ENCODE data around the gene RPUSD4.
A peak's percentile ranks its signal among the peaks of the same experiment; 100 is the strongest.

The RPUSD4 gene

GRCh38 chr11:126186025-126186698, 25.3 kb downstream of the RPUSD4 start:
- DNase-seq: no peak
- intact Hi-C loops (cut with DNase I): no loop called here

DNA sequence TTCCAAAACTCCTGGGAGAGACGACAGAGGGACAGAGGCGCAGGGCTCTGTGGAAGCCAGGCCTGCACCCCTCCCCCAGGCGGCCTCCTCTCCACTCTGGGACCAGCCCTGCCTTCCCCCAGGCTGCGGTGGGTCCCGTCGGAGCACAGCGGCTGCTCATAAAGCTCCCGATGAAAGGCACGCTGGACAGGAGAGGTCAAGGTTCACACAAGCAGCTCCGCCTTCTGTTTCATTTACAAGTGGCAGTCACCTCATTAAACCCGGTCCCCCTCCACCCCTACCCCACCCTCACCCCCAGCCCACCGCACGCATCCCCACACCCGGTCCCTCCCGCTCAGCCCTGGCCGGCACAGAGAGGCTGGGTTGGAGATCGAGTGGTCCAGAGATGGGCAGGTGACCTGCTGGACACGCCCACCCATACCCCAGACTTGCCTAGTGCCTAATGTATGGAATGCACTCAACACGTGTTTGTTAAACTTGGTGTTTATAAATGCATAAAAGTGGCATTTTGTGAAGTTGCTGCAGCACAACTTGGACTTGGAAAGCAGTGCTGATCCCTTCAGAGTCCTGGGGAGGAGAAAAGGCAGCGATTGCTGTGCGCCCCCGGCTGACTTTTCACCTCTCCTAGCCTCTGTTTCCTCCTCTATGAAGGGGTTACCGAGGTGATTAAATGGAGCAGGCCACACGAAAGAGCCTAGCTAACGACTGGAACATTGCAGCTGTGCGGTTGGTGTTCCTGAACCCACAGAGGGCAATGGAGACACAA, 26.0 kb downstream of the RPUSD4 start:
- no peak for DNase-seq
- intact Hi-C loops (cut with DNase I): no loop called here

DNA sequence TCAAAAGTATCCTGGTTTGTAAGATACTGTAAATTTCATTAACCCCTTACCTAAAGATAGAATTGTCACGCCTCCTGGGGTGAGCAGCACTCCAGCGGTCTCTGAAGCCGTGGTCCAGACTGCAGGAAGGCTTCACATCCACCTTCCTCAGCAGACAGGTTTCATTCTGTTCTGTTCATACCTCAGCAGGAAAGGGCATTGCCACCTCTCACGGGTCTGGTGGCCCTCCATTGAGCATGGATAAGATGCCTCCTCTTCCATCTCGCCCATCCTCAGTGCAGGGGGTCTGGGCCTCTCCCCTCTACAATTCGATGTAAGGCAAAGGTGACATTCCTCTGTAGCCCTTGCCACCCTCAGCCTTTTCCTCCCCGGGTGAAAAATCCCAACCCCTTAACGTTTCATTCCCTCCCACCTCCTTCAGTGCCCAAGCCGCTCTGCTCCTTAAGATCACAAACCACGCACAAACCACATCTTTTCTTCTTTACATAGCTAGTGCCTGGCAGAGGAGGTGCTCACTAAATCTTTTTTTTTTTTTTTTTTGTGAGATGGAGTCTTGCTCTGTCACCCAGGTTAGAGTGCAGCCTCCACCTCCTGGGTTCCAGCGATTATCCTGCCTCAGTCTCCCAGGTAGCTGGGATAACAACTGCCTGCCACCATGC, 28.5 kb downstream of the RPUSD4 start:
- intact Hi-C loops (cut with DNase I): no loop called here
- peak in 1 of 10 donors; percentile 8 for DNase-seq

GRCh38 chr11:126181939-126182730, 29.3 kb downstream of the RPUSD4 start:
- intact Hi-C loops (cut with DNase I): no loop called here
- DNase-seq: peak in 2 of 10 donors; percentile 14 to 33

DNA sequence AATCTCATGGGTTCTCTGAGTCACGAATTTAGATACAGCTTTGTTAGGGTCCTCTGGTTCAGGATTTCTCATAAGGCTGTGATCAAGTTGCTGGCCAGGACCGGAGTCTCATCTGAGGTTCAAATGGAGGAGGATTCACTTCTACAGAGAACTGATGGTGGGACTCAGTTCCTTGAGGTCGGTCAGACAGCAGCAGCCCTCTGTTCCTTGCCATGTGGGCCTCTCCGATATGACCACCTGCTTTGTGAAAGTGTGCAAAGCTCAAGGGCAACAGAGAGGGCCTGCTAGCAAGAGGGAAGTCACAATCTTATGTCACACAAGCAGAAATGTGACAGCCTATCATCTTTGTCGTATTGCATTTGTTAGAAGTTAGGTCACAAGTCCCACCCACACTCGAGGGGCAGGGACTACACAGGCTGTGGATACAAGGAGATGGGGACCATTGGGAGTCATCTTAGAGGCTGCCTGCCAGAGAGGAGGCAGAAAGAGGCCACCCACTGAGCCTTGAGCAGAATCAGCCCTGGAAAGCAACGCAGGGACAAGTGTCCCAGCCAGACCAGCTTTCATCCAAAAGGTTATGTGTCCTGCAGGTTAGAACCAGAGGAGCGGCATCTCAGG, 34.5 kb downstream of the RPUSD4 start:
- intact Hi-C loops (cut with DNase I): no loop called here
- peak in 1 of 10 donors; percentile 47 for DNase-seq

DNA sequence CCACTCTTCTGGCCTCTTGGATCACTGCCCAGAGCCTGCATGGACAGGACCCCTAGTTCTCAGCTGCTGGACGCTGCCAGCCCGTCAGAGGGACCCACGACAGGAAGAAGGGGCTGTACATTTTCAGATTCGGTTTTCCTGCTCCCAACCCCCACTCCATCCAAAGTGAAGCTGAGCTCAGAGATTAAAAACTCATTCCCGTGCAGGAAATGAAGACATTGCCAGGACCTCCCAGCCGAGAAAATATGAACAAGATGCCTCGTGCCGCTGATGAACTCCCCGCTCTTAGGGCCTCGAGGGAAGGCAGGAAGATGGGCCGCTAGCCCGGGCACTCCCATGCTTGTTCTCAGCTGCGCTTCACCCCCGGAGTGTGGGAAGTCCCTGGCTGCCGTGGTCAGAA, 36.1 kb downstream of the RPUSD4 start:
- DNase-seq: peak in 2 of 10 donors; percentile 44 to 45
- intact Hi-C loops (cut with DNase I): no loop called here

DNA sequence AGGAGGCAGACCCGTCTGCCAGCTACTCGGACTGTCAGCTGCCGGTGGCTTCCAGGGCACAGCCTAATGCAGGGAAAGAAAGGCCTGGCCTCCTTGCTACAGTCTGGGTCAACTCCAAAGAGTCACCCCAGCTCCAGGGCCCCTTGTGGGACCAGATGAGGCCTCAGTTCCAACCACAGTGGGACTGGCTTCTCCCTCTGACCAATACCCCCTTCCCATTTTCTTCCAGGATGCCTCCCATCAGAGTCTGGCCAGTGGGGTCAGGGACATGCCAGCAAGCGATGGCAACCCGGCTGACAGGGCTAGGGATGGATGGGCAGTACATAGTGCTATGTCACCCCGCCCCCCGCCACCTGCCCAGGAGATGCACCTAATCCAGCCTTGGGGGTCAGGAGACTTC, 36.6 kb downstream of the RPUSD4 start:
- peak in 1 of 10 donors; percentile 67 for DNase-seq
- intact Hi-C loops (cut with DNase I): no loop called here

GRCh38 chr11:126173257-126173656, 38.2 kb downstream of the RPUSD4 start:
- intact Hi-C loops (cut with DNase I): no loop called here
- DNase-seq: peak in 1 of 10 donors; percentile 35

- intact Hi-C loops (cut with DNase I): no loop called here
- peak in 2 of 10 donors; percentile 26 to 35 for DNase-seq
Observed at GRCh38 chr11:126172596-126173038, 38.8 kb downstream of the RPUSD4 start.

GRCh38 chr11:126169291-126169690, 42.2 kb downstream of the RPUSD4 start:
- no peak for DNase-seq
- intact Hi-C loops (cut with DNase I): no loop called here

DNA sequence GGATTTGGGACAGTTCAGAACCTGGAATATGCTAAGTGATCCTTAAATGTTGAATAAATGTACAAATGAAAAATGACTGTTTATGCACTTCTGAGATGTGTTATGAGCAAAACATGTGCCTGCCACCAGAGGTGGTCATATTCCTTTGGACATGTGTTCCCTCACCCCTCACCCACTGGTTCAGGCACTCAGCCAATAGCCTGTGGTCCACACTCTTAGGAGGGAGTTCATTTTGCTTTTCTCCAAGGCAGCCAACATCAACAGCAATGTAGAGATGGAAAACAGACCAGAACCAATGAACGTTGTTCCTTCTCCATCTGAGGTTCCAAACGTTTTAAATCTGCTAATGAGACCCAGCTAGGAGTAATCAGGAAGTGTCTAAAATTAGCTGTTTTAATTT, 44.0 kb downstream of the RPUSD4 start:
- DNase-seq: peak in 1 of 10 donors; percentile 8
- intact Hi-C loops (cut with DNase I): no loop called here

DNA sequence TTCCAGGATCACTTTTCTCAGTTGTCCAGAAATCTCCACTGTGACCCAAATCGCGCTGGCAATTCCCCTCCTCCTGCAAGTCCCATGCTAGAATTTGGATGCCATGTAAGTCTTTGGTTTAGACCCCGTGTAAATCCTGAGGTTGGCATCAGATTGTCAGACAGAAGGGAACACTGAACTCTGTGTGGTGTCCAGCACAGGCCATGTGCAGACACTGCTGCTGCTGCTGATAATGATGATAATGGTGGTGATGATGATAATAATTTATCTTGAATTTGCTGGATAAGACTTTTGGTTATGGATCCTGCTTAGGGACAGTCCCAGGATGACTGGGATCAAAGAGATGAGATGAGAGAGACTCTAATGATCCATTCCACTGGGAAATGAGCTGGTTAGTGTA, 45.0 kb downstream of the RPUSD4 start:
- no peak for DNase-seq
- intact Hi-C loops (cut with DNase I): no loop called here

DNA sequence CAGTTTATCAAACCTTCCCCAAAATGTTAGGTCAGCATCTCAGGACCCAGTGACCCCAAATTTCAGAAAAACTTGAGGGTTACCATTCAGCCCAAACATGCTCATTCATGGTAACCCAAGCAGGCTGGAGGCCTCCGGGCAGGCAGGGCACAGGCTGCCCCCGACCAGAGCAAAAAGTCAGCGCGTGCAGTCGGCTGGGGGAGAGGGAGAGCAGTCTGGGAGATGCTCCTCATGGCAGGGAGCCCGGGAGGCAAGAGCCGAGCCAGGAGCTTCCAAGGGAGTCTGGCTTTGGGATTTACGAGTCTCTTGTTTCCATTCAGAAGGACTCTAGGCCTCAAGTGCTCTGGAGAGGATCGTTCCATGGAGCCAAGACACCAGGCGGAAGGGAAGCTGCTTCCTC, 45.7 kb downstream of the RPUSD4 start:
- peak in 1 of 10 donors; percentile 66 for DNase-seq

DNA sequence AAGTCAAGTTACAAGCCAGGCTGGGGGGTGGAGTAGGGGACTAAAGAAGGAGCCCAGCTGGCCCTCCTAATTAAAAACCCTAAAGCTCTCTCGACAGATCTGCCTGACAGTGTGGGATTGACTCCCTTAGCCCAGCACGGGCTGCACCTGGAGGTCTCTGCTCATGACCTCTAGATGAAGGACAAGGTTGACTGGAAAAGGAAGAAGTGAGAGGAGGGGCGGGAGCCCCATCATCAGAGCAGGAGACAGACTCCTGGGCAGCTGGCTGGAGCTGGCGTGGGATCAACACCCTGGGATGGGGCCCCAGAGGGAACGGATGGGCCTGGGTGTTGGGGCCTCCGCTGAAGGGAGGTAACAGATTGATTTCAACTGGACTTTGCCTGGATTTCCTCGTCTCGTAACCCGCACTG, 46.1 kb downstream of the RPUSD4 start:
- DNase-seq: peak in 1 of 10 donors; percentile 59
- intact Hi-C loops (cut with DNase I): no loop called here

More for the DNA sequence above, 45.7 kb downstream of the RPUSD4 start:
- intact Hi-C loops (cut with DNase I): no loop called here

DNA sequence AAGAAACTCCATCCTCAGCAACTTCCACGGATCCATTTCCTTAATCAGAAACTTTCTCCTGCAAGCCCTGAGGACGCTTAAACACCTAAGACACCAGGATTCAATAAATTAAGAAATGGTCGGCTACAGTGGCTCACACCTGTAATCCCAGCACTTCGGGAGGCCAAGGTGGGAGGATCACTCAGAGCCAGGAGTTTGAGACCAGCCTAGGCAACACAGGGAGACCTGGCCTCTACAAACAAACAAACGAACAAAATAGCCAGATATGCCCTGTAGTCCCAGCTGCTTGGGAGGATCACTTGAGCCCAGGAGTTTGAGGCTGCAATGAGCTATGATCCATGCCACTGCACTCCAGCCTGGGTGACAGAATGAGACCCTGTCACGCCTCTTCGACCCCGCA, 46.7 kb downstream of the RPUSD4 start:
- intact Hi-C loops (cut with DNase I): no loop called here
- DNase-seq: no peak

DNA sequence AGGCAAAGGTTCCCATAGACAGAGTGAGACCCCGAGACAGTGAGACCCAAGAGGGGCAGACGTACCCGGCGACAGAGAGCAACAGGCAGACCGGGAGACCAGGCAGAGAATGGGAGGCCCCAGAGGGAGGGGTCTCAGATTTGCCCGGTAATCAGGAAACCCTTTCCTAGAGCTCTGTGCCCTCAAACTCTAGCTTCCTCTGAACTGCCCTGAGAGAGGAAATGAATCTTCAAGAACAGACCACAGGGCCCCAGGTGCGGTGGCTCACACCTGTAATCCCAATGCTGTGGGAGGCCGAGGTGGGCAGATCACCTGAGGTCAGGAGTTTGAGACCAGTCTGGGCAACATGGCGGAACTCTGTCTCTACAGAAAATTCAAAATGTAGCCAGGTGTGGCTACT, 47.7 kb downstream of the RPUSD4 start:
- intact Hi-C loops (cut with DNase I): no loop called here

DNA sequence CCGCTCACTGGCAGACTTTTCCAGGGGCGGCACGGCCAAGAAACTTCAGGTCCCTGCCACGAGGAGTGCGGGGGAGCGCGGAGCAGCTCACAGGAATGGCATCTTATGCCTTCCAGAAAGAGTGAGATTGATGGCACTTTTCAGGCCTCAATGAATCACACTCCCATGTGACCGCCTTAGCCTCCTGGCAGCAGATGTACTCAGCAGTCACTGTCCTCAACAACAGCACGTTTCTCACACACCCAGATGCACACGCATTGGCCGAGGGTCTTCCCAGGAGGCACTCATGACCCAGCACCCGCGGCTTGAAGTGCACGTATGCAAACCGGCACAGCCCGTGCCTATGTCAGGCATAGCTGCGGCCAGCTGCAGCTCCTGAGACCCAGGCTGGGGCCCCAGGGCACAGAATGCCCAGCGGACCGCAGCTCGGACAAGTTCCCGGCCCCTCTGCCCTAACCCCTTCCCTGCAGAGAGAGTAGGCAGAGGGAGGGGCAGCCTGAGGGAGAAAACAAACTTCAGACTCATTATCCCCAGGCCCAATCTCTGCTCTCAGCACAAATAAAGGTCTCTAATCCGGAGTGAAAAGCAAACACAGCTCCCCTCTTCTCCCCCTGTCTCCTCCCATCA, 48.3 kb downstream of the RPUSD4 start:
- peak in 6 of 10 donors; percentile 8 to 91 (median 66) for DNase-seq
- intact Hi-C loops (cut with DNase I): no loop called here

More for the DNA sequence above, 47.7 kb downstream of the RPUSD4 start:
- peak in 1 of 10 donors; percentile 29 for DNase-seq

DNA sequence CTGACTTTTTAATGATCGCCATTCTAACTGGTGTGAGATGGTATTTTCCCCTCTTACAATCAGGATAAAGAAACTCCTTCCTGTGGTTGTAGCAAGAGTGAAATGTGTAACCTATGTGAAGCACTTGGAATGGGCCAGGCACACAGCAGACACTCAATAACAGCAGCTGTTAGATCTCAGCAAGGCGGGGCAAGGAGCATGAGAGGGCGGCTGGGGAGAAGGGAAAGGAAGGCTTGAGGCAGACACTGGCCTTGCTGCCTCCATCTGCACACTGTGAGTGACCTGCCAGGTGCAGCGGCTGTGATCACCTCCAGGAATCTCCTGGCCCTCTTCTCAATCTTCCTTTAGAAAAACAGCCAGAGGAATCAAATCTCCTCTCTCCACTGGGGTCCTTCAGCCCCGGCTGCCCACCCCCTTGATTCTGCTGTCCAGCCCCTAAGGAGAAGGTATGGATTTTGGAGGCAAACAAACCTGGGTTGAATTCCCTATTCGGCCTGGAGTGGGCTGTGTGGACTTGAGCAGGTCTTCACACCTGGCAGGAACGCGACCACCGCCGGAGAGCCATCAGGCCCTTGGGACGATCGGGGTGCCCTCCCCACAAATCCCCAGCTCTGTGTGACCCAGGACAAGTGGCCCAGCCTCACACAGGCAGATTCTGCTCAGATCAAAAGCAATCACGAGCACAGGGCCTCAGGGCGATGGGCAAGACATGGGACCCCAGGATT, 49.0 kb downstream of the RPUSD4 start:
- intact Hi-C loops (cut with DNase I): no loop called here

GRCh38 chr11:126161023-126161391, 50.4 kb downstream of the RPUSD4 start:
- intact Hi-C loops (cut with DNase I): no loop called here
- peak in 1 of 10 donors; percentile 69 for DNase-seq

More for the DNA sequence above, 49.0 kb downstream of the RPUSD4 start:
- DNase-seq: peak in 1 of 10 donors; percentile 38
